Ovary (tissue), 9 donors: ENCODE data around the gene EIF4E1B. TPM values are rescaled to one million over a fixed set of nuclear protein-coding genes. Genes with fewer than 3 reads are reported as not detected.

Experiments used
- DNase-seq, 5 donors: peaks; one replicate each; pipeline ENCODE4 v3.0.0-alpha.2; 2019 to 2020
- H3K27ac ChIP-seq, 2 donors: fragments of 200-600 bp; one replicate each; pipeline versions ENCODE4 v1.5.1 to v1.8.0; 2019 to 2022
- H3K27me3 ChIP-seq: fragments of 200-600 bp; one replicate; pipeline ENCODE4 v1.8.0; 2022
- H3K36me3 ChIP-seq: fragments of 200-600 bp; sonication (generic); one replicate; pipeline ENCODE4 v1.5.1; 2019
- H3K4me1 ChIP-seq: one replicate; pipeline ENCODE4 v1.8.1; 2013; ENCODE audit warnings: mild to moderate bottlenecking, moderate library complexity; ENCODE audit not compliant: insufficient read depth
- H3K4me3 ChIP-seq: fragments of 200-600 bp; sonication (generic); one replicate; pipeline ENCODE4 v1.5.1; 2017
- H3K9me3 ChIP-seq, 2 donors: fragments of 200-600 bp in 1 of 2; sonication (generic) in 1 of 2; one replicate each; pipeline versions ENCODE4 v1.5.1 to v1.8.1; 2013 to 2019; ENCODE audit warnings: mild to moderate bottlenecking in 1 of 2, moderate library complexity in 1 of 2
- EP300 ChIP-seq: sonication (generic); formaldehyde crosslinking; IDR thresholded peaks from one replicate; pipeline ENCODE4 v1.6.1; 2017; ENCODE audit warnings: antibody characterized with exemption
- POLR2A ChIP-seq: fragments of 450-650 bp; IDR thresholded peaks from one replicate; pipeline ENCODE4 v1.6.1; 2017; ENCODE audit warnings: antibody characterized with exemption, mild to moderate bottlenecking, moderate library complexity
- WGBS, 3 donors: extraction: QIAGEN DNeasy Blood & Tissue Kit in 1 of 3; methylation state at CpG; one replicate each; pipeline versions ENCODE4 v1.1.5 to v1.1.7; 2013 to 2017; 5-methylcytosine and 5-hydroxymethylcytosine counted together
- intact Hi-C, 4 donors: fragments of 100-400 bp; cut with DNase I; formaldehyde crosslinking; loops; one replicate each; pipeline versions ENCODE4 v1.11.0 to v1.15.1; 2022 to 2023
- polyA plus RNA-seq, 2 donors: library from polyadenylated mRNA; stranded (reverse); fragments of 200-250 nt in 1 of 2; fragments of 350-450 nt in 1 of 2; fragmentation: Illumina TruSeq in 1 of 2; extraction: RNeasy Lipid Tissue Mini Kit (QIAGEN cat#74804) in 1 of 2; gene quantifications; one replicate each; pipeline ENCODE4 v1.2.3, GENCODE V29; 2013 to 2014
- total RNA-seq, 7 donors: library from RNA; depleted of rRNA in 2 of 7; stranded (reverse); fragments of >200 nt in 2 of 7; fragmentation: NEBNext Ultra II Directional in 3 of 7; extraction: Animal tissue kit (Norgen Biotek cat#: 25700) in 3 of 7; gene quantifications; one replicate each; pipeline versions ENCODE4 v1.1.0 to v1.2.4, GENCODE V29; 2016 to 2023
- TF ChIP-seq, protein P1 (sequence below), 3 donors: fragments of 450-650 bp in 2 of 3; fragments of 200-600 bp in 1 of 3; IDR thresholded peaks; one replicate each; pipeline versions ENCODE4 v1.5.1 to v1.8.0; 2016 to 2022; ENCODE audit warnings: antibody characterized with exemption in 3 of 3, mild to moderate bottlenecking in 1 of 3
- donor health status: DM: no; HTN: no; CAD: no; lungs with moderate emphysema.
- donor health status: DM: no; HTN: no; CAD: no.
- donor health status: Bipolar disorder and iron deficiency.
- donor health status: DM: yes; HTN: yes; CAD: no.
- donor health status: DM: no; HTN: no; CAD: no.
- donor health status: DM: yes; HTN: yes; CAD: no.

EIF4E1B gene
- total and polyA plus RNA-seq, 9 donors, result 0.61 TPM; not detected in 8

DNA sequence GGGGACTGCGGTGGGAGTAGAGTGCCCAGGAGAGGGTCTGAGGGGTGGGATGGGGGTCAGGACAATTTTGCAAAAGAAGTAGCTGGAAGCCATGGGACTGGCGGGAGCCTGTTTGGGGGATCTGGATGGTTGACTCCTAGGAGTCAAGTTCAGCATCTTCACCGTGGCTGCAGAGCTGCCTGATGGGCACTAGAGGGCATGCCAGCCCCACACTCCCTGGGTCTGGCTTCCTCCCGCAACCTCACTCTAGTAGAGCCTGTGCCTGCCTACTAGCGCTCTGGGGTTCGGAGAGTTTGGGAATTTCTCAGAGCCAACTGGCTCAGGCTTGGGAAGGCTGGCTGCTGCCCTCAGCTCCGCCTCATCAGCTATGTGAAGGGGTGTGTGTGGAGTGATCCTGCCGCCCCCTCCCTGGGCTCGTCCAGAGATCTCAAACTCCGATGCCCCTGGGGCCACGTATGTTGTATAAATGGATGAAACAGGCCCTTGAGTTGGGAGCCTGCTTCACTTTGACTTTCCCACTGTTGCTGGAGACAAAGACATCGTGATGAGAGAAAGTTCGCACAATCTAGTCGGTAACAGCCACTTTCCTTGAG, 27.6 kb downstream of the EIF4E1B start:
- H3K27me3 ChIP-seq, result no peaks in the 10 kb centered on the region
- H3K27ac ChIP-seq, result peak overlapping the region in 1 of 2 donors; percentile 47
- TF ChIP-seq, protein P1, sequence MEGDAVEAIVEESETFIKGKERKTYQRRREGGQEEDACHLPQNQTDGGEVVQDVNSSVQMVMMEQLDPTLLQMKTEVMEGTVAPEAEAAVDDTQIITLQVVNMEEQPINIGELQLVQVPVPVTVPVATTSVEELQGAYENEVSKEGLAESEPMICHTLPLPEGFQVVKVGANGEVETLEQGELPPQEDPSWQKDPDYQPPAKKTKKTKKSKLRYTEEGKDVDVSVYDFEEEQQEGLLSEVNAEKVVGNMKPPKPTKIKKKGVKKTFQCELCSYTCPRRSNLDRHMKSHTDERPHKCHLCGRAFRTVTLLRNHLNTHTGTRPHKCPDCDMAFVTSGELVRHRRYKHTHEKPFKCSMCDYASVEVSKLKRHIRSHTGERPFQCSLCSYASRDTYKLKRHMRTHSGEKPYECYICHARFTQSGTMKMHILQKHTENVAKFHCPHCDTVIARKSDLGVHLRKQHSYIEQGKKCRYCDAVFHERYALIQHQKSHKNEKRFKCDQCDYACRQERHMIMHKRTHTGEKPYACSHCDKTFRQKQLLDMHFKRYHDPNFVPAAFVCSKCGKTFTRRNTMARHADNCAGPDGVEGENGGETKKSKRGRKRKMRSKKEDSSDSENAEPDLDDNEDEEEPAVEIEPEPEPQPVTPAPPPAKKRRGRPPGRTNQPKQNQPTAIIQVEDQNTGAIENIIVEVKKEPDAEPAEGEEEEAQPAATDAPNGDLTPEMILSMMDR (IDR thresholded peaks at IDR 0.05), result peak; percentile 38 to 66 (median 65)
- TF ChIP-seq EP300, result no peak
- peak; percentile 68 to 81 (median 72) for DNase-seq
- H3K4me1 ChIP-seq, result peaks cover 9% of the 10 kb centered on the region
- intact Hi-C loops, result loop anchor here in 1 of 4 donors (5.0 kb wide), 1 partner anchor 454 kb away; no protein-coding TSS in a partner anchor
- H3K9me3 ChIP-seq, result no peaks in the 10 kb centered on the region
- WGBS, 3 donors, result 42 to 53% (median 50%) methylated on average over 14 of the region's 14 CpGs
- no peaks in the 10 kb centered on the region for H3K36me3 ChIP-seq
- no peak overlapping the region for H3K4me3 ChIP-seq

DNA sequence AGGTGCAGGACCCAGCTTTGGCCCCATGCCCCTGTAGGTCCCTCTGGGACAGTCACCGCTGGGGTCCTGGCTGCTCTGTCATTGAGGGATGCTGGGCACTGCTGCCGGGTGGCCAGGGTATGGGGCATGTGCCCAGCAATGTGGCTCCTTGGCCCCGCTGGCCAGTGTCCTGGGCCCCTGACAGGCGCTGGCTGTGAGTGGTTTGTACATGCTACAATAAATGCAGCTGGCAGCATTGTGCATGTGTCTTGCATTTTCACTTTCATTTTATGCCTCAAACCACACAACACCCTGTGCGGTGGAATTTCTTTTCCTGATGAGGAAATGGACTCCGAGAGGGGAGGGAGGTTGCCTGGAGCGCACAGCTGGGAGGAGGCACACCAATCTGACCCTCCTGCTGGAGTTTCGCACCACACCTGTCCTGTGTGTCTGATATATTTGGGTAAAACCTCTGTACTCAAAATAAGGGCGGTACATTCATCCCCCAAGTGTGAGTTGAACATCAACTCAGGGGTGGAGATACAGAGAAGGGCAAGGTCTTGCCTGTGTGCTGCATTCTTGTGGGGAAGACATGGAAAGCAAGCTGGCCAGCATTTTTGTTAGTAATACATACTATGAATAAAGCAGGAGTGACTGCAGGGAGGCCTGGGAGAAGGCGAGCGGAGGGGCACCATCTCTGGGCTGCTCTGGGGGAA, 28.5 kb downstream of the EIF4E1B start:
- intact Hi-C loops, result loop anchor here in 1 of 4 donors (5.0 kb wide), 1 partner anchor 453 kb away; no protein-coding TSS in a partner anchor
- WGBS, 3 donors, result 30 to 54% (median 42%) methylated on average over 11 of the region's 11 CpGs
- H3K4me3 ChIP-seq, result no peak overlapping the region
- peak overlapping the region in 1 of 2 donors; percentile 47 for H3K27ac ChIP-seq
- no peaks in the 10 kb centered on the region for H3K36me3 ChIP-seq
- TF ChIP-seq, protein P1 (IDR thresholded peaks at IDR 0.05), result no peak
- no peak for TF ChIP-seq POLR2A
- no peak for TF ChIP-seq EP300
- peak in 2 of 5 donors; percentile 27 to 53 for DNase-seq
- H3K4me1 ChIP-seq, result peaks cover 9% of the 10 kb centered on the region
- no peaks in the 10 kb centered on the region for H3K9me3 ChIP-seq
- no peaks in the 10 kb centered on the region for H3K27me3 ChIP-seq

GRCh38 chr5:176659512-176659839, 29.0 kb downstream of the EIF4E1B start:
- H3K27ac ChIP-seq, result peak overlapping the region in 1 of 2 donors; percentile 47
- H3K27me3 ChIP-seq, result no peaks in the 10 kb centered on the region
- H3K4me1 ChIP-seq, result peaks cover 9% of the 10 kb centered on the region
- intact Hi-C loops, result loop anchor here in 1 of 4 donors (5.0 kb wide), 1 partner anchor 453 kb away; no protein-coding TSS in a partner anchor
- TF ChIP-seq EP300 (no peak), POLR2A (no peak)
- TF ChIP-seq, protein P1 (IDR thresholded peaks at IDR 0.05), result no peak
- H3K9me3 ChIP-seq, result no peaks in the 10 kb centered on the region
- H3K4me3 ChIP-seq, result no peak overlapping the region
- H3K36me3 ChIP-seq, result no peaks in the 10 kb centered on the region
- WGBS, 3 donors, result 55 to 64% (median 59%) methylated on average over 7 of the region's 7 CpGs
- no peak for DNase-seq

DNA sequence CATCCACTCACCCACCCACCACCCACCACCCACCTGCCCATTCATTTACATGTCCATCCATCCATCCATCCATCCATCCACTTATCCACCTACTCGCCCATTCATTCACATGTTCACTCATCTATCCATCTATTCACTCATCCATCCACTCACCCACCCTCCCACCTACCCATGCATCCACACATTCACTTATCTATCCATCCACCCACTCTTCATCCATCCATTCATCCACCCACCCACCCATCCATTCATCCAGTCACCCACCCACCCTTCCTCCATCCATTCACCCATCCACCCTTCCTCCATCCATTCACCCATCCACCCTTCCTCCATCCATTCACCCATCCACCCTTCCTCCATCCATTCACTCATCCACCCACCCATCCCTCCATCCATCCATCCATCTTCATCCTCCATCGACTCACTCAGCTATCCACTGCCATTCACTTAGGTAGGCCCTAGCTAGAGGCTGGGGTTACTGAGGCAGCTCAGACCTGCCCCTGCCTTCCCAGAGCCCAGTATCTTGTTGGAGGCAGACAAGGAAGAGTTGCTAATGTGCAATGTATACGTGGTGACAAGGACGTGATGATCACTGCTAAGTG, 29.5 kb downstream of the EIF4E1B start:
- intact Hi-C loops, result loop anchor here in 2 of 4 donors (5.0 to 10.0 kb wide), 2 partner anchors 295 to 452 kb away; no protein-coding TSS in a partner anchor
- TF ChIP-seq EP300 (no peak), POLR2A (no peak)
- TF ChIP-seq, protein P1 (IDR thresholded peaks at IDR 0.05), result no peak
- no peak for DNase-seq
- no peak overlapping the region for H3K27ac ChIP-seq
- peaks cover 9% of the 10 kb centered on the region for H3K4me1 ChIP-seq
- H3K4me3 ChIP-seq, result no peak overlapping the region
- no peaks in the 10 kb centered on the region for H3K36me3 ChIP-seq
- WGBS, 3 donors, result 75 to 77% (median 76%) methylated on average over 4 of the region's 4 CpGs
- no peaks in the 10 kb centered on the region for H3K9me3 ChIP-seq
- H3K27me3 ChIP-seq, result no peaks in the 10 kb centered on the region
